Amniotic stem cell (primary cell): ENCODE results near the gene PPP1CA.

ENCODE experiments used
- DNase-seq: peaks from one replicate; lab custom pipeline; 2025; lab: John Stamatoyannopoulos, UW

The PPP1CA gene

DNA sequence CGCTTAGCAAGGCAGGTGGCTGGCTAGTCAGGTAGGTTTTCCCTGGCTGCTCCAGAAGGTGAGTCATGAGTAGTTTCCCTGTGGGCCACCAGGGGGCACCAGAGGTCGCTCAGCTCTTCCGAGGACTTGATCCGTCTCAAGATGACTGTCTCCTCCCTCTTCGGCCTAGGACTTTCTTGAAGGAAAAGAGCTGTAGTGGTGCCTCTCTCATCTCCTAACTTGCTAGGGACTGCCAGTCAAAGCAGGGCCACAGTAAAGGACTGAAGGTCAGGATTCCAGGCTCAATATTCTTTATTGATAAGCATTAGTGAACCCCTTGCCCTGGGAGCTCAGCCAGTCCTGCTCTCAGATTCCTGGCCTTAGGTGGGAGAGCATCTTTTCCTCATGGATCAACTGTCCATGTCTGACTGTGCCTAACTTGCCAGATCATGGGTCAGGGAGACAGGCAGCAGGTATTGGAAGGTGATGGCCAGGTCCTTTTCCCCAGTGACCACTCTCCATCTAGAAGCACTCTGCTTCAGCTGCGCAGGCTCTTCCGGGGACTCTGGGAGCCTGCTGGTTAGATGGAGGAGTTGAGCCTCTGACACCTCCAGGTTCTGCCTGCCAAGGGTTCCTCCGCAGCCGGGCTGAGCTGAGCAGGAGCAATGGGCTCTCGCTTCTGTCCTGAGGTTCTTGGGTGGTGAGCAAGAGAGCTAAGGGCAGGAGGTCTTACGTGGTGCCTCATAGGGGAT lies 50.2 kb downstream of the PPP1CA start:
- peak; percentile 37 for DNase-seq

DNA sequence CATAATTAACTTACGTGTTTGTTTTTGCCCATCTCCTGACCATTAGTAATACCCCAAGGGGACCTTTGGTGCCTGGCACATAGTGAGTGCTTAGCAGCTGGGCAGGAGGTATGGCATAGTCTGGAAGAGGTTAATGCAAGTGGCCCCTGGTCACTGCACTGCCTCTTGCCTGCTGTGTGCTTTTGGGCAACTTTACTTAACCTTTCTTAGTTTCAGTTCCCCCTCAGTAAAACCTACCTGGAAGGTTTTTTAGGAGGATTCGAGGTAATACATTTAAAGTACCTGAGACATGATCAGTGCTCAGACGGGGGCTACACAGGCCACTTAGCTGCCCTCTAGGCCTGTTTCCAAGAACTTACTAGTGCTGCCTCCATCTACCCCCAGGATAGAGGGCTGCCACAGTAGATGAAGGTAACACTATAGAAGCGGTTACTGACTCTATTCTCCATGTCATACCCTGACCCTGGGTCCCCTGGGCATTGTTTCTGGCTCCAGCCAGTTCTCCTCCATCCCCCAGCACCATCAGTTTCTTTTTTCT lies 51.7 kb downstream of the PPP1CA start:
- DNase-seq: no peak

- no peak for DNase-seq
Measured at GRCh38 chr11:67349457-67349856, 52.2 kb downstream of the PPP1CA start.

DNA sequence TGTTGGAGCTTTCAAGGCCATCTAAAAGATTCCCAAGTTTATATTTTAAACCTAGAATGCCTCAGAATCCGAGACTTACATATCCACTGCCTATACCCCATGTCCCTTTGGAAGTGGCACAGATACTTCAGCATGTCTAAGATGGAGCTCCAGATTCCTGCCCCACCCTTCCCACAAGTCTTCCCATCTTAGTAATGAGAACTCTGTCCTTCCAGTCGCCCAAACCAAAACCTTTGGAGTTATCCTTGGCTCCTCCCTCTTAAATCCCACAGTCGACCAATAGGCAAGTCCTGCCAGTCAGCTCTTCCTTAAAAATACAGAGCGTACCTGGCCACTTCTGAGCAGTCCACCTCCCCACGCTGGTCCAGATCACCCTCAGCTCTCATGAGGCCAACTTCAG lies 52.6 kb downstream of the PPP1CA start:
- DNase-seq: no peak
